IMR-90 (cell line): ENCODE data around the gene ADGRD1. TPM values are rescaled to one million over a fixed set of nuclear protein-coding genes. Genes with fewer than 3 reads are reported as not detected.

Source experiments
- ATAC-seq: fragments of 200-7000 bp; cut with Tn5 transposase; 2 replicates; pipeline ENCODE4 v1.9.1; 2020; ENCODE audit warnings: low read depth, mild to moderate bottlenecking, moderate library complexity
- BruUV-seq: library from RNA; stranded (reverse); fragments of 400-500 nt; replicated peaks from 2 replicates; lab custom pipeline; 2021; lab: Mats Ljungman, UMichigan
- CTCF ChIA-PET: fragments of 300-600 bp; formaldehyde crosslinking; extraction: SDS; loops from one replicate; lab custom pipeline; 2021; ENCODE audit warnings: antibody characterized with exemption; lab: Yijun Ruan, JAX
- POLR2A ChIA-PET: fragments of 300-600 bp; sonication (Branson Sonifier 250); formaldehyde crosslinking; loops from one replicate; lab custom pipeline; 2022; ENCODE audit warnings: antibody characterized with exemption; ENCODE audit not compliant: unreplicated experiment; lab: Charles Lee
- DNase-seq: peaks from one replicate; pipeline ENCODE4 v3.0.0; 2013
- H2AFZ ChIP-seq: replicated peaks from 2 replicates; pipeline ENCODE3; 2013; ENCODE audit warnings: low read length, mild to moderate bottlenecking; ENCODE audit not compliant: poor library complexity
- H2AK5ac ChIP-seq: 2 replicates; pipeline ENCODE4 v1.6.1; 2013; ENCODE audit warnings: low read depth, low read length, inconsistent platforms
- H2AK9ac ChIP-seq: replicated peaks from 2 replicates; pipeline ENCODE3; 2013; ENCODE audit warnings: mild to moderate bottlenecking, low read depth, low read length, moderate library complexity; ENCODE audit not compliant: poor library complexity
- H2BK120ac ChIP-seq: 2 replicates; pipeline ENCODE4 v1.6.1; 2013; ENCODE audit warnings: low read depth, low read length, inconsistent platforms
- H2BK15ac ChIP-seq: 3 replicates; pipeline ENCODE4 v1.6.1; 2013; ENCODE audit warnings: low read depth, low read length, inconsistent platforms
- H2BK20ac ChIP-seq: 2 replicates; pipeline ENCODE4 v1.6.1; 2013; ENCODE audit warnings: low read depth, mild to moderate bottlenecking, inconsistent platforms, low read length, moderate library complexity
- H2BK5ac ChIP-seq: 2 replicates; pipeline ENCODE4 v1.6.1; 2013; ENCODE audit warnings: mild to moderate bottlenecking, low read depth, low read length, inconsistent platforms; ENCODE audit not compliant: poor library complexity, severe bottlenecking
- H3K14ac ChIP-seq: replicated peaks from 2 replicates; pipeline ENCODE4 v1.6.1; 2013; ENCODE audit warnings: low read depth, low read length, inconsistent platforms
- H3K18ac ChIP-seq: 2 replicates; pipeline ENCODE4 v1.6.1; 2013; ENCODE audit warnings: low read depth, low read length, control low read depth
- H3K23ac ChIP-seq: 2 replicates; pipeline ENCODE4 v1.6.1; 2013; ENCODE audit warnings: low read depth, low read length, inconsistent platforms
- H3K27ac ChIP-seq: 2 replicates; pipeline ENCODE4 v1.5.1; 2013; ENCODE audit warnings: mild to moderate bottlenecking, control low read depth, low read length; ENCODE audit not compliant: insufficient read depth
- H3K27me3 ChIP-seq: 2 replicates; pipeline ENCODE4 v1.6.1; 2013; ENCODE audit warnings: low read length; ENCODE audit not compliant: control insufficient read depth, insufficient read depth
- H3K36me3 ChIP-seq: 2 replicates; pipeline ENCODE4 v1.6.1; 2013; ENCODE audit warnings: low read length, mixed read lengths; ENCODE audit not compliant: control insufficient read depth, insufficient read depth
- H3K4ac ChIP-seq: 2 replicates; pipeline ENCODE4 v1.6.1; 2013; ENCODE audit warnings: low read depth, low read length, inconsistent platforms
- H3K4me1 ChIP-seq: 2 replicates; pipeline ENCODE4 v1.6.1; 2013; ENCODE audit warnings: low read length, mixed read lengths; ENCODE audit not compliant: control insufficient read depth, insufficient read depth
- H3K4me2 ChIP-seq: 2 replicates; pipeline ENCODE4 v1.6.1; 2013; ENCODE audit warnings: low read depth, mild to moderate bottlenecking, control low read depth, low read length, moderate library complexity
- H3K4me3 ChIP-seq: 2 replicates; pipeline ENCODE4 v1.5.1; 2013; ENCODE audit warnings: low read depth, mild to moderate bottlenecking, control low read depth, low read length, moderate library complexity; ENCODE audit not compliant: insufficient read depth
- H3K56ac ChIP-seq: 2 replicates; pipeline ENCODE4 v1.6.1; 2013; ENCODE audit warnings: low read length, inconsistent platforms; ENCODE audit not compliant: insufficient read depth; ENCODE audit errors: extremely low read depth
- H3K79me1 ChIP-seq, 2 experiments: 2 replicates each; pipeline ENCODE4 v1.6.1; 2013; ENCODE audit warnings: low read length in 2 of 2, inconsistent platforms in 1 of 2, low read depth in 1 of 2
- H3K9ac ChIP-seq: 2 replicates; pipeline ENCODE4 v1.6.1; 2013; ENCODE audit warnings: low read depth, low read length, control low read depth
- H3K9me1 ChIP-seq: 2 replicates; pipeline ENCODE4 v1.6.1; 2013; ENCODE audit warnings: low read length, inconsistent platforms; ENCODE audit not compliant: insufficient read depth
- H3K9me3 ChIP-seq: 2 replicates; pipeline ENCODE4 v1.6.1; 2013; ENCODE audit warnings: low read length; ENCODE audit not compliant: control insufficient read depth, insufficient read depth
- H4K20me1 ChIP-seq: 2 replicates; pipeline ENCODE4 v1.6.1; 2013; ENCODE audit warnings: low read length, inconsistent platforms; ENCODE audit not compliant: insufficient read depth
- H4K5ac ChIP-seq: 2 replicates; pipeline ENCODE4 v1.6.1; 2013; ENCODE audit warnings: mild to moderate bottlenecking, low read depth, low read length, control low read depth
- H4K8ac ChIP-seq, 2 experiments: 2 replicates each; pipeline ENCODE4 v1.6.1; 2013; ENCODE audit warnings: low read depth in 2 of 2, low read length in 2 of 2, control low read depth in 1 of 2, inconsistent platforms in 1 of 2
- H4K91ac ChIP-seq: 2 replicates; pipeline ENCODE4 v1.6.1; 2013; ENCODE audit warnings: low read depth, low read length, inconsistent platforms; ENCODE audit not compliant: insufficient read depth
- CHD1 ChIP-seq: IDR thresholded peaks from 2 replicates; pipeline ENCODE4 v1.6.1; 2012; ENCODE audit warnings: low read depth, low read length, improper control_type of control experiment
- MXI1 ChIP-seq: IDR thresholded peaks from 2 replicates; pipeline ENCODE4 v1.6.1; 2012; ENCODE audit warnings: low read depth, mild to moderate bottlenecking, low read length, moderate library complexity, borderline replicate concordance
- USF2 ChIP-seq: fragments of 150-350 bp; IDR thresholded peaks from 2 replicates; pipeline ENCODE4 v1.6.1; 2017; ENCODE audit warnings: mild to moderate bottlenecking, antibody characterized with exemption, low read length, low read depth
- WGBS, 2 experiments: methylation state at CpG; one replicate each; pipeline versions ENCODE4 v1.1.5 to v1.1.7; 2013; ENCODE audit warnings: missing lambda C conversion rate in 2 of 2; ENCODE audit not compliant: insufficient read length in 1 of 2; ENCODE audit errors: extremely low coverage in 2 of 2; 5-methylcytosine and 5-hydroxymethylcytosine counted together
- dilution Hi-C: fragments of 300-500 bp; cut with HindIII; formaldehyde crosslinking; loops from one replicate; pipeline ENCODE4 v1.14.3; 2018; ENCODE audit warnings: low sequenced_read_pairs; ENCODE audit not compliant: unreplicated experiment
- in situ Hi-C: fragments of 300-500 bp; cut with MboI; formaldehyde crosslinking; loops from 3 replicates; pipeline ENCODE4 v1.14.3; 2019; ENCODE audit warnings: low sequenced_read_pairs, inconsistent platforms, mixed read lengths
- intact Hi-C: fragments of 100-400 bp; cut with micrococcal nuclease; formaldehyde crosslinking; loops from 2 replicates; pipeline ENCODE4 v1.10.0; 2022
- polyA plus RNA-seq, 3 experiments: library from polyadenylated mRNA; depleted of rRNA; stranded (reverse); fragments of >200 nt; gene quantifications; 2 replicates each; pipeline ENCODE4 v1.2.3, GENCODE V29; 2012; ENCODE audit warnings: low replicate concordance in 1 of 3
- total RNA-seq: library from RNA; depleted of rRNA; stranded (reverse); fragments of >200 nt; gene quantifications from 2 replicates; pipeline ENCODE4 v1.2.3, GENCODE V29; 2012

The ADGRD1 gene
- total and polyA plus RNA-seq, 2 of the 4 experiments (the other 2 are of a cell fraction), result not detected

DNA sequence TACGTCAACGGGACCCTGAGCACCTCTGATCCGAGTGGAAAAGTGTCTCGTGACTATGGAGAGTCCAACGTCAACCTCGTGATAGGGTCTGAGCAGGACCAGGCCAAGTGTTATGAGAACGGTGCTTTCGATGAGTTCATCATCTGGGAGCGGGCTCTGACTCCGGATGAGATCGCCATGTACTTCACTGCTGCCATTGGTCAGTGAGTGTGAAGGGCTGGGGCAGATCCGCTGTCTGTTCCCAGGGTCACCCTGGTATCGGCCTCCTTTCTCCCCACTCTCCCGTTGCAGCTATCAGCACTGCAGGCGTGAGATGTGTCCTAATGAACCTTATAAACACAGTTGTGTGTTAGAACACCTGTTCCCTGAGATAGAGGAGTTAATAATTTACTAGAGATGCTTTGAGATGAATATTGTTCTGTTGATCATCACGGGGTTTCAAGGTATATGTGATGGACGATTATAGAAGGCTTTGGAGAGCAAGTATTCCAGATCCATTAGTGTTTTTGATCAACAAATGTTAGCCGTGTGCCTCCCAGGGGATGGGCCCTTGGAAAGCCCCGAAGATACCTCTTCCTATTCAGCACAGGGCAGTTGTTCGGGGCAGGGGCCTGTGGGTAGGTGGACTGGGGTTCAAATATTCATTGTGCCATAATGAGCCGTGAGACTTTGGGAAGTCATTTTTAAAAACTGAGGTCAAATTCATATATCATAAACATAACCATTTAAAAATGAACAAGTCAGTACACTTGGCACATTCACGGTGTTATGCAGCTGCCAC, 33.6 kb downstream of the ADGRD1 start:
- no peak overlapping the region for H3K9ac ChIP-seq
- intact Hi-C loops, result no loop called here
- TF ChIP-seq MXI1 (no peak), CHD1 (no peak), USF2 (no peak)
- no peak overlapping the region for H3K56ac ChIP-seq
- peaks cover 31% of the 10 kb centered on the region for H3K9me3 ChIP-seq
- ChIA-PET CTCF (no interaction called here), POLR2A (no interaction called here)
- 61% methylated on average over 7 of the region's 22 CpGs; no CpG with 5 or more reads in 1 of the 2 experiments for WGBS, 2 experiments
- H3K9me1 ChIP-seq, result no peaks in the 10 kb centered on the region
- H3K4me1 ChIP-seq, result no peaks in the 10 kb centered on the region
- H4K8ac ChIP-seq, result no peak overlapping the region
- no peak overlapping the region for H2BK20ac ChIP-seq
- H2BK120ac ChIP-seq, result no peak overlapping the region
- H3K79me1 ChIP-seq, result no peaks in the 10 kb centered on the region
- no peaks in the 10 kb centered on the region for H3K36me3 ChIP-seq
- in situ Hi-C loops, result no loop called here
- H3K14ac ChIP-seq, result no peak overlapping the region
- no peak overlapping the region for H2BK5ac ChIP-seq
- dilution Hi-C loops, result no loop called here
- H4K20me1 ChIP-seq, result no peaks in the 10 kb centered on the region
- ATAC-seq (no peak), DNase-seq (no peak)
- H2BK15ac ChIP-seq, result no peak overlapping the region
- H3K4me2 ChIP-seq, result no peak overlapping the region
- no peak overlapping the region for H3K23ac ChIP-seq
- H2AFZ ChIP-seq, result no peak overlapping the region
- H3K18ac ChIP-seq, result no peak overlapping the region
- H3K4ac ChIP-seq, result no peak overlapping the region
- H2AK9ac ChIP-seq, result no peak overlapping the region
- no TSS peak for BruUV-seq
- no peak overlapping the region for H2AK5ac ChIP-seq
- H3K27ac ChIP-seq, result no peak overlapping the region
- H4K5ac ChIP-seq, result no peak overlapping the region
- no peak overlapping the region for H3K4me3 ChIP-seq
- no peaks in the 10 kb centered on the region for H3K27me3 ChIP-seq
- no peak overlapping the region for H4K91ac ChIP-seq
